Right renal pelvis (tissue), 4 donors: Measurements from ENCODE around the gene TNNT3. TPM values are rescaled to one million over a fixed set of nuclear protein-coding genes. Genes with fewer than 3 reads are reported as not detected.
"Not testable (repeated sequence)": the region's sequence is repeated elsewhere in the genome, so short reads cannot be mapped to it uniquely, and the experiment has no call there.

ENCODE experiments used
- DNase-seq, 4 donors: peaks; one replicate each; pipeline ENCODE4 v3.0.0-alpha.2; 2013; ENCODE audit warnings: low read depth in 4 of 4, low spot score in 3 of 4, missing footprints in 1 of 4
- polyA plus RNA-seq, 4 donors: library from polyadenylated mRNA; unstranded; fragments of 120-200 nt; gene quantifications; one replicate each; pipeline ENCODE4 v1.2.1, GENCODE V29; 2013; ENCODE audit not compliant: insufficient read length in 4 of 4

The TNNT3 gene
- polyA plus RNA-seq, 4 donors = 5.9 to 15.3 (median 8.8) TPM

DNA sequence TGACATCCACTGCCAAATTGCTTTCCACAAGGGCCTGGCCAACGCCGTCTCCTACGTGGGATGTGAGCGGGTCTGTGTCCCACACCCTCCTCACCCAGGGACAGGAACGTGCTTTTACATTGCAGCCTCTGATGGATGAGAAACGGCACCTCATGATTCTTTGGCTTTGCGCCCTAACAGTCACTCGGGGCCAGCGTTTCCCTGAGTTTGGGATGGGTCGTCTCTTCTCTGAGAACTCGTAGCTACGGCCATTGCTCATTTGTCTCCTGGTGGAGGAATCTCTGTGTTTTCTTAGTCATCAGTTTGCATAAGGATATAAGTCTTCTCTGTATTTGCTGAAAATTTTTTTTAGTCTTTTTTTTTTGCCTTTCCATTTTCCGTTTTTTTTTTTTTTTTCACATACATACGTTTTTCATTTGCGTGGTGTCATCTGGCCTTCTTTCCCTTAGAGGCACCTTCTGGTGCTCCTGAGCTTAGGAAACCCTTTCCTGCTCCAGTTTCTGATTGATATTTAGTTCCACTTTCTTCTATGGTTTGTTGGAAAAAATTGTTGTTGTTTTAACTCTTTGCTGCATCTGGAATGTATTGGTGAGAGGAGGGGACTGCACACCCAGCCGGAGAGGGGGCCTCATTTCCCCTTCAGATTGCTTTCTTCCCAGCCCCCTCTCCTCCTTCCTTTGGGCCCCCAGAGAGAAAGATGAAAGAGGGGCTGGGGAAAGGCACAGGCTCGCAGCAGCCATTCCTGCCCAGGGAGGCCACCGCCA lies 12.0 kb downstream of the TNNT3 start:
- DNase-seq = no peak

DNA sequence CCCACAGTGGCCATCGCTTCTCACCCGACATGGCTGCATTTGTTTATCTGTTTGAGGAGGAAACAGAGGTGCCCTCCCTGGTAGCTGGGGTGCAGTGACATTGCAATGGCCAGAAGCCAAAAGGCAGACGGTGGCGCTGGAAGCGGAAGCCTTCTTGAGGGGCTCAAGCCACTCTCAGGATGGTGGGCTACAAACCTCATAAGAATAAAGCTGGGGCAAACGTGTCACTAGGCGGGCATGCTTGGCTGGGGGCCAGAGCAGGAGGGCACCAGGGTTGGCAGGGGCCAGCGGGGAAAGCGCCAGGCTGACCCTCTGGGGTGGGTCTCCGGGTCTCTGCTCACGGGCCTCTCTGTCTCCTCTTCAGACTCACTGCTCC lies 12.6 kb downstream of the TNNT3 start:
- no peak for DNase-seq

DNA sequence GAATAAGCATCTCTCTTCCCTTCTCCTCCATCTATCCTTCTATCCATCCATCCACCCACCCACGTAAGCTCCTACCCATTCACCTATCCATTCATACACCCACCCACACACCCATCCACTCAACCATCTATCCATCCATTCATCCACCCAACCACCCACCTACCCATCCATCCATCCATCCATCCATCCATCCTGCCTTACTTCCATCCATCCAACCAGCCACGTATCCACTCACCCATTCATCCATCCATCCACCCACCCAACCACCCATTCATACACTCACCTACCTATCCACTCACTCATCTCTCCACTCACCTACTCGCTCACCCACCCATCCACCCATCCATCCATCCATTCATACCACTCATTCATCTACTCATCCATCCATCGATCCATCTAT lies 13.2 kb downstream of the TNNT3 start:
- DNase-seq = no peak

DNA sequence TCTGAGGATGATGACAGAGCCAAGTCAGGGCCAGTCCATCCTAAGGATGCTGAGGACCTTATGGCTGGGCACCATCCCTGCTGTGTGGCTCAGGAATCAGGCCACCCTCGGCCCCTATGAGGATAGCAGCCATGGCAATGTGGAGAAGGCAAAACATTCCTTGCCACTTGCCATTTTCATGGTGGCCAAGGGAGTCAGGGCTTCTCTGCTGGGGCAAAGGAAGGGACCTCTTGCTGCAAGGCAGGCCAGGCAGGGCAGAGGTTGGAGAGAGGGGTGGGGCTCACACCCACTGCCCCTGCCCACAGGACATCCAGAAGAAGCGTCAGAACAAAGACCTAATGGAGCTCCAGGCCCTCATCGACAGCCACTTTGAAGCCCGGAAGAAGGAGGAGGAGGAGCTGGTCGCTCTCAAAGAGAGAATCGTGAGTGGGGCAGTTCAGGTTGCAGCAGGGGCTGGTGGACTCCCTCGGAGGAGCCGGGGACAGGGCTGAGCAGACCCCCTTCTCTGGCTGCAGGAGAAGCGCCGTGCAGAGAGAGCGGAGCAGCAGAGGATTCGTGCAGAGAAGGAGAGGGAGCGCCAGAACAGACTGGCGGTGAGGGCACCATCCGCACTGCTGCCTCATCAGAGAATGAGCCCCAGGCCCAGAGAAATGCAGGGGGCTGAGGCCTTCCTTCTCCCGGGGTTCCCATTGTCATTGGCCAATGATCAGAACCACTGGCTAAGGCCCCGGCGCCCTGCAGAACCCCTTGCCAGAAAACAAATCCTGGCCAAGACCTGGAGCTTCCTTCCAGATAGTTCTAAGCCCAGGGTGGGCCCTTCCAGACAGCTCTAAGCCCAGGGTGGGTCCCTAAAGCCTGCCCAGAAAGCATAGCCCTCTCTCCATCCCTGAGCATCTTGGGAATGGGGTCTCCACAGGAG lies 14.2 kb downstream of the TNNT3 start:
- DNase-seq = no peak

DNA sequence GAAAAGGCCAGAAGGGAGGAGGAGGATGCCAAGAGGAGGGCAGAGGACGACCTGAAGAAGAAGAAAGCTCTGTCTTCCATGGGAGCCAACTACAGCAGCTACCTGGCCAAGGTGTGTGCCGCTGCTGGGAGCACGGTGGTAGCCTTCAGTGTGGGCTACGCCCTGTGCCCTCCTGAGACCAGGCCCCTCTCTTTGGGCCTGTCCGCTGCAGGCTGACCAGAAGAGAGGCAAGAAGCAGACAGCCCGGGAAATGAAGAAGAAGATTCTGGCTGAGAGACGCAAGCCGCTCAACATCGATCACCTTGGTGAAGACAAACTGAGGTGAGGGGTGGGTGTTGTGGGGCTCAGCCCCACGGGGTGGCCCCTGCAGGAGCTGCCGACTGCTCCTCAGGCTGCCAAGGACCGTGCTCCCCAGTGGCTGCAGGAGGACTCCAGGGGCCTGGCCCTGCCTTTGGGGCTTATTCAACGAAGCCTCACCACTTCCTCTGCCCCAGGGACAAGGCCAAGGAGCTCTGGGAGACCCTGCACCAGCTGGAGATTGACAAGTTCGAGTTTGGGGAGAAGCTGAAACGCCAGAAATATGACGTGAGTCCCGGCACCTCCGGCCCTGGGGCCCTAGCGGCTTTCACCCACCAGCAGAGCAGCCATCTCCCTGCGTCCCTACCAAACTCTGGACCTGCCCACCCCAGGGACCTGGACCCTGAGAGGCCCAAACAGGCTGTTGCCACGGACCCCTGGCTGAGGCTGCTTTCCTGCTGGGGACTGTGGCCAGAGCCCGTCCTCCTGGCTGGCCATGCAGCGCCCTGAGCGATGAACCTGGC lies 15.0 kb downstream of the TNNT3 start:
- no peak for DNase-seq

DNA sequence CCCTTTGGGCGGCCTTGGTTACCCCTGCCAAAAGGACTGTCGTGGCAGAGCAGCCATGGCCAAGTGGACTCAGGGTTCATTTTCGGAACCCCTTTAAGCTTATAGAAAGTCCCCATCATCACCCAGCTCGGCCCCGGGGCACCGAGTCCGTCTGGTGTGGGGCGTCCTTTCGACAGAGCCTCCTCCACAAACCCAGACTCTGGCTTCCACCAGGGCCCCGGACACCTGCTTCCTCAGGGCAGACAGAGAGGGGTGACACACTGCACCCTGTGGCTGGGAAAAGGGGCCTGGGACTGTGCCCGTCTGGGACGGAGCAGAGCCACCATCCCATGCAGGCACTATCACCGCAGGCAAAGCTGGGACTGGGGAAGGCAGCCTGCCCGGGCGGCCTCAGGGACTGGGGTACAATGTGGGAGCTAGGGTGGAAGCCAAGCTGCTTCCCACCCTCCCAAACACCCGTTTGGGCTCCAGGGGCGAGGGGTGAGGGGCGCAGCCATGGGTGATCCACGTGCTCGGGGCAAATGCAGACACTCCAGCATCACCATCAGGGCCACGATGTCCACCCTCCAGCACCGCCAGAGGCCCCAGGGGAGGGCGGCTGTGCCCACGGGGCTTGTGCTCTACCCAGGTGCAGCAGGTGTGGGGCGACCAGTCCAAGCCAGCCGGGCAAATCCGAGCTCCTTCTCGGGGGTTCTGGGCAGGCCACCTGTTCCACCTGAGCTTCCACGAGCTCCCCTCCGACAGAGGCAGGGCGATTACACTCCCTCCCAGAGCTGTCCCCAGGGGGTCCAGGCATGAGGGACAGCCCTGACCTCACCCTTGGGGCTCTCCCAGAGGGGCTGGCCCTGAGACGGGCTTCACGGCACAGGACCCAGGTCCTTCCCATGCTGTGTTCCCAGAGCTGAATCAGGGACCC lies 15.9 kb downstream of the TNNT3 start:
- DNase-seq = no peak

DNA sequence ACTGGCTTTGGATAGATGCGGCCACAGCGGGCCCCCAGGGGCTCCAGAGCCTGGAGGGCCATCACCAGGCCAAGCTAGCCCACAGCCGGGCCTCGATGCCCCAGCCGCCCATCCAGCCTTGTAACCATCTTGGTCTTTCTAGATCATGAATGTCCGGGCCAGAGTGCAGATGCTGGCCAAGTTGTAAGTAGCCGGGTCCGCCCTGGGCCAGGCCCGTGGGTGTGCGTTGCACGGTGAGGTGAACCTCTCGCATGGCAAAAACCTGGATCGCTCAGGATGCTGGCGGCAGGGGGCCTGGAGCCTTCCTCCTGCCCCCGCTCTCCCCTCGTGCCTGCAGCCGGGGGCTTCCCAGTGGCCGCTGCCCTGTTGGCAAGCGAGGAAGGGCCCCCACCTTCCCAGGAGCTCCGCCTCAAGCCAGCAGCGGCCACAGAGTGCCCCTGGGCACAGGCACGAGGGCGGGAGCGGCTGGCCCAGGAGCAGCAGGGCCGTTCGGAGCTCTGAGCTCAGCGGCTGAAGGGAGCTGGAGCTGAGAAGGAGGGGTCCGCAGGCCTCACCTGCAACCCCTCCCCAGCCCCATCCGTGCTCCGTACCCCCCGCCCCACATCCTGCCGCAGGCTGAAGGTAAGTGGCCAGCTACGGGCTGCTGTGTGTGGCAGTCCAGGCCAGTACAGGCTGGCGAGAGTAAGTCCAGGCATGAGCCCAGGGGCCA lies 16.7 kb downstream of the TNNT3 start:
- DNase-seq = no peak

DNA sequence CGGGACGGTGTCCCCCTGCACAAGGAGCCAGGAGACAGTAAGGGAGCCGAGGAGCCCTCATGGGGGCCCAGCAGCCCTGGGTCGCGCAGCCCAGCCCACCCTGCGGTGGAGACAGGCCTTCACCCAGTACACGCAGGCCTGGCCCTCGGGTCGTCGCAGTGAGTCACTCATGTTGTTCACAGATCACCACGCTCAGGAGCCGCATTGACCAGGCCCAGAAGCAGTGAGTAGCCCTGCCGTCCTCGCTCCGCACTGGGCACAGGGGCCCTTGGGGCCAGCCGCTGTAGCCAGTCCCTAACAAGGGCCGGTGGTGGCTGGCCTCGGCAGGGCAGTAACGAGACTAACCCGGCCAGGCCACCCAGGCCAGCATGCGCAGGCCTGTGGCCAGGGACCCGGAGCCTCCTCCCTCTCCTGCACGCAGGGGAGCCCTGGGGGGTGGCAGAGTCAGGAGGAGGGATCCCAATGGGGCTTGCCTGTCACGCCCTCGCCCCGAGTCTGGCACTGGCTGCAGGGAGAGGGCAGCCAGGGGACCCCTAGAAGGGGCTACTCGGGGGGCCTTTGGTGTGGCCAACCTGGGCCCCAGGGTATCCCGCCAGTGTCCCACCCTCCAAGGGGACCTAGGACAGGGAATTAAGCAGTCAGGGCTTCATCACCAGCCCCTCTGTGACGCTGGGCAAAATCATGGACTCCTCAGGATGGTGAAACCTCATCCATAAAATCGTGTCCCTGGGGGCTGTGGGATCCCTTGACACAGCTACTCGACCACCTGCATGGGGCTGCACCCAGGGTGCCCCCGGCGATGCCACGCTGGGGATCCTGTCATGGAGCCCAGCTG lies 17.5 kb downstream of the TNNT3 start:
- DNase-seq = no peak

DNA sequence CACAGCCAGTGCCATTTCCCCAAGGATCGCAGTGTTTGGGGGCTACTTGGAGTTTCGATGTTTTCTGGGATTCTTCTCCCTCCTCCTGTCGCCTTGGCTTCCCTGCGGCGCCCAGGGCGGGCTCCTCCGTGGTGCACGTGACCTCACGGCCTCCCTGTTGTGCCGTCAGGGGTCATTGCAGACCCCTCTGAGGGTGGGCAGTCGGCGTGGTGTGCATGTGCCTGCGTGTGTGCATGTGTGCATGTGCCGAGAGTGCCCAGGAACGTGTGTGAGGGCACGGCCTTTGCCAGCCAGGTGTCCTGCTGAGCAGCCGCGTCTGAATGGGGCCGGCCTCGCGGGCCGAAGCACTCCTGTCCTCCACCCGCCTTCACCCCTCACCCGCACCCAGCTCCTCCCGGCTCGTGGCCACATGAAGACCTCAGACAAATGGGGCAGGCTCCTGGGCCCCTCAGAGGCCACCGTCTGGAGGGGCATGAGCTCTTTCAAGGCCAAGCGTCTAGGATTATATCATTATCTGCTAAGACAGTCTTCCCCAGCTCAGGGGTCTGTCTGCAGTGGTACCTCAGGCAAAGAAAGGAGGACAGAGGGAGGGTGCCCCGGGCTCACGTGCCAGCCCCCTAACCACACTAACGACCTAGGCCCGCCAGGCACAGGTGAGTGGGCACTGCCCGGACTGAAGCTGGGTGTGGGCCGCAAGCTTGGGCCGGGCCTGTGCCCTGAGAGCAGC lies 18.3 kb downstream of the TNNT3 start:
- no peak for DNase-seq

DNA sequence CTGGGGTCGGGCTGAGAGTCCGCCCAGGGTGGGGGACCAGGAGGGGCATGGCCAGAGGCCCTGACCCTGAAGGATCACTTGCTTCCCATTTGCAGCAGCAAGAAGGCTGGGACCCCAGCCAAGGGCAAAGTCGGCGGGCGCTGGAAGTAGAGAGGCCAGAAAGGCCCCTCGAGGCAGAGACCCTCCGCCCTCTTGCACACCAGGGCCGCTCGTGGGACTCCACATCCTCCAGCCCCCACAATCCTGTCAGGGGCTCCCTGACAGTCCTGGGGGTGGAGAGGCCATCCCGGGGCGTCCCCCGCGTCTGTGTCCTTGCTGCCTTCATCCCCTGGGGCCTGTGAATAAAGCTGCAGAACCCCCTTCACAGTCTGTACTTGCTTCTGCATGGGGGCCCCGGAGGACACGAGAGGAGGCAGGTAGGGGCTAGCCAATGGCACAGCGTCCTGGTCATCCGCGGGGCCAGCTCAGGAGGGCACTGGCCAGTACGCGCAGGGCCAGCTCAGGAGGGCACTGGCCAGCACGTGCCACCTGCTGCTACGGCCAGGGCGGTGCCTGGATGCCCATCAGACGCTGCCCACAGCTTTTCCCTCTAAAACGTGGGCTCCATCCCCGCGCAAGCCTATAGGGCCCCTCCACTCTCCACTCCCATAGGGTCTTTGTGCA lies 19.0 kb downstream of the TNNT3 start:
- DNase-seq = no peak

DNA sequence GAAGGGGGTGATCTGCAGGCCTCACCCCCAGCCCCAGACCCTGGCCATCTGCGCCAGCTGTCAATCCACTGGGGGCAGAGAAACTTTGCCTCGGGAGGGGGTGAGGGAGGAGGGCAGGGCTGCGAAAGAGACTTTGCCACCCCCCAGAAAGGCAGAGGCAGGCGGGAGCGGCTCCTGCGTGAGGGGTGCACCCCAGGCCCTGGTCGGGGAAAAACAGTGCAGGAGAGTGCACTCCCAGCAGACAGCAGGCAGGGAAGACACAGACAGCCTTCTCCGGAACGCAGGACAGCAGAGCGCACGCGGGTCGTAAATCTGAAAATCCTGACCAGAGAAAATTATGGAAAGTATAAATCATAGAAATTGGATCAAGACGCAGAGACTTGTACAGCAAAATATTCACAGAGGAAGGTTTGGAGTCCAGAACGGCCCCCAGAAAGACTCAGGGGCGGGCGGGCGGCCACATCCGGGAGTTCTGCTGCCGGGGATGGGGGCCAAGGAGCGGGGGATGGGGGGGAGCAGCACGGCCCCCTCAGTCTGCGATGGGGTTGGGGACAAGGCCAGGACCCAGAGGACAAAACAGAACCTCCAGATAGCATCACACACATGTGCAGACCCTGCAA lies 19.6 kb downstream of the TNNT3 start:
- DNase-seq = no peak

DNA sequence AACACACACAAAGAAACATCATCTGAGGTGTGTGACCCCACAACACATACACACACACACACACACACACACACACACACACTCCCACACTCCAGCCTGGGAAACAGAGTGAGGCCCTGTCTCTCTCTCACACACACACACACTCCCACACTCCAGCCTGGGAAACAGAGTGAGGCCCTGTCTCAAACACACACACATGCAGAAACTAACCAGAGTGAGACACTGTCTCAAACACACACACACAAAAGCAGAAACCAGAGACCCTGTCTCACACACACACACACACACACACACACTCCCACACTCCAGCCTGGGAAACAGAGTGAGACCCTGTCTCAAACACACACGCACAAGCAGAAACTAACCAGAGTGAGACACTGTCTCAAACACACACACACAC lies 20.3 kb downstream of the TNNT3 start:
- DNase-seq = not testable (repeated sequence)

DNA sequence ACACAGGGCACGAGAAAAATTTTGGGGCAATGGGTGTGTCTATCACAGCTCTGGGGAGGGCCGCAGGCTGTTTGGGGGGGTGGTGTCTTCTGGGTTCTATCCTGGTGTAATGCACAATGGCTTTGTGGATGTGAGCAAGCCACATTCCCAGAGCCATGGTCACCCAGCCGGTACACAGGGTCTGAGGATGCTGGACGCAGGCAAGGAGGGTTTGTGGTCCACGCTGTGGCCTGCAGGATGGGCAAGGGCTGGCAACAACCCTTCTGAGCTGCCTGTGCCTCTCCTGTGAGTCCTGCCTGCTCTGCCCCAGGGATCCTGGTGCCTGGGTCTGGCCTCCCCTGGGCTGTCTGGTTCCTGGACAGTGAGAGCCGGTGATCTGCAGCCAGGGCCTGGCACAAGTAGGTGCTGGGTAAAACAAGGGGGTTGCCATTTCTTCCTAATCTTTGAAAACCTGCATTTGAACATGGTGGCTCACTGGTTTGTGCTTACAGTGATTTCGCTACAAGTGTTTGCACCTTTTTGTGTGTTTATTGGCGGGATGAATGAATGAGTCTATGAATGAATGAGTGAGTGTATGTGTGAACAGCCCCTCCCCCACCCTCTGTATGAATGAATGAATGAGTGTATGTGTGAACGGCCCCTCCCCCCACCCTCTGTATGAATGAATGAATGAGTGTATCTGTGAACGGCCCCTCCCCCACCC lies 23.2 kb downstream of the TNNT3 start:
- no peak for DNase-seq

DNA sequence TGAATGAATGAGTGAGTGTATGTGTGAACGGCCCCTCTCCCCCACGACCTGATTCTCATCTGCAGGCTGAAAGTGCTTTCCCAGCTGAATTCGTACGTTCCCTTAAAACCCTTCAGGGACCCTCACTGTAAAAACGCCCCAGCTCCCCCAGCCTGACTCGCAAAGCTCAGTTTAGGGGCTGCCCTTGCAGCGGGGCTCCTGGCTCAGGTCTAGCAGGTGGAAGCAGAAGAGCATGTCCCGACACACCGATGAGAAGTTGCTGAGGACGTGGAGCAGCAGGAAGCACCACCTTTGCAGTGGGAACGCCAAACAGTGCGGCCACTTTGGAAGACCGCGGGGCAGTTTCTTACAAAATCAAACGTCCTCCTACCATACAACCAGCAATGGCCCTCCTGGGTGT lies 24.1 kb downstream of the TNNT3 start:
- DNase-seq = no peak

DNA sequence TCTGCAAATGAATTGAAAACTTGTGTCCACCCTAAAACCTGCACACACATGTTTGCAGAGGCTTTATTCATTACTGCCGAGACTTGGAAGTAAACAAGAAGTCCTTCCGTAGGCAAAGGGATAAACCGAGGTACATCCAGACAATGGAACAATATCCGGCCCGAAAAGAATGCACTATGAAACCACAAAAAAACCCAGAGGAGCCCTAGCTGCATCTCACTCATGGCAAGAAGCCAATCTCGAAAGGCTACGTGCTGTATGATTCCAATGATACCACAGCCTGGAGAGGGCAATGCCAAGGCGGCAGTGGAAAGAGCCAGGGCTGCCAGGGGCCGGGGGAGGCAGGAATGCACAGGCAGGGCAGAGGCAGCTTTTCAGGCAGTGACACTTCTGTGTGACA lies 24.5 kb downstream of the TNNT3 start:
- no peak for DNase-seq

DNA sequence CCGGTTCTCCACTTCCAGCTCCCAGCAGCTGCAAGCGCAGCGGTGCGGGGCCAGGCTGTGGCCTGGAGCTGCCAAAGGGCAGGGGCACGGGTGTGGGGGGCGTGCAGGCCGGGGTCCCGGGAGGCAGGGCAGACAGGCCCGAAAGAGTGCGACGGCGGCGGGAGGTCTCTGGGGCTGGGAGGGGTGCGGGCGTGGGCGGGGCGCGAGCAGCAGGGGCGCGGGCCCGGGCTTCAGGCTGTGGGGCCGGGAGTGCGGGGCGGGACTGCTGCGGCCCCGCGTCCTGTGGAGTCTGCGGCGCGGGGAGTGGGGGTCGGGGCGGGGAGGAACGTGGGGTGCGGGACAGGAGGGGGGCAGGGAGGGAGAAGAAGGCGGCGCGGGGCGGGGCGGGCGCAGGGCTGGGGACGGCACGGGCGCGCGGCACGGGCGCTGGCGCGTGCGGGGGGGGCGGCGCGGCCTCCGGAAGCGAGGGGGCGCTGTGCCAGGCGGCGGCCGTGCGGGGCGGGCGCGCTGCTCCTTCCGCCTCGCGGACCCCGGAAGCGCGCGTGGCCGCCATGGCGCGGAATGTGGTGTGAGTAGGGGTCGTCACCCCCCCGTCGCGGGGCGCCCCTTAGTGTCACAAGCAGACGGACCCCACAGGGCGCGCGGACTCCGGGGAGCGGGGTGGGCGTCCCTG lies 27.4 kb downstream of the TNNT3 start, which contains the start of gene MRPL23:
Gene MRPL23 (plus strand): TSS at position 521 of the 673 bp plus-strand sequence. CDS start 31 bp downstream, at position 552.
- no peak for DNase-seq
